ENCODE measurements around the gene ORAI3. TPM values are rescaled to one million over a fixed set of nuclear protein-coding genes. Genes with fewer than 3 reads are reported as not detected.

ORAI3 gene
- total RNA-seq, 1 experiment from 2014 or later = 9.0 TPM

DNA sequence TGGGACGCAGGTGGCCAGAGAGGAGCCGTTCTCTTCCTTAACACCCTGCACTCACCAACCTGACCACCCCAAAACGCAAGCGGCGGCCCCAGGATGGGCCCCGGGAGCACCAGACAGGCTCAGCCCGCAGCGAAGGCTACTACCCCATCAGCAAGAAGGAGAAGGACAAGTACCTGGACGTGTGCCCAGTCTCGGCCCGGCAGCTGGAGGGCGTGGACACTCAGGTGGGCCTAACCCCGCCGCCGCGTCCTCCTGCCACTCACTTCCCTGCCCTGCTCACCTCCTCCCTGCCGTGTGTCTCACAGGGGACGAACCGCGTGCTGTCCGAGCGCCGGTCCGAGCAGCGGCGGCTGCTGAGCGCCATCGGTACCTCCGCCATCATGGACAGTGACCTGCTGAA, 31.6 kb downstream of the ORAI3 start:
- no peak overlapping the region for H3K4me2 ChIP-seq (ENCODE audit: low read length)
- no peaks in the 10 kb centered on the region for H3K27me3 ChIP-seq (ENCODE audit: insufficient read depth, low read length)
- H3K79me2 ChIP-seq (ENCODE audit: insufficient read depth, low read length) = peaks cover 3% of the 10 kb centered on the region; the same call in 1 of the 2 replicates
- intact Hi-C loops (cut with micrococcal nuclease) = loop anchor here (10.0 kb wide), 1 partner anchor 714 kb away; no protein-coding TSS in a partner anchor
- ATAC-seq (no peak), DNase-seq (ENCODE audit: low read depth, low spot score) (no peak)
- H3K9ac ChIP-seq (ENCODE audit: low read length) = no peak overlapping the region
- H3K9me3 ChIP-seq (ENCODE audit: control insufficient read depth in 1 of 2, insufficient read depth in 1 of 2, low read depth in 1 of 2, low read length in 2 of 2) = no peaks in the 10 kb centered on the region
- POLR2A ChIA-PET = no interaction called here
- no peaks in the 10 kb centered on the region for H4K20me1 ChIP-seq (ENCODE audit: insufficient read depth)
- CTCF ChIA-PET = no interaction called here
- H3K9me2 ChIP-seq (ENCODE audit: insufficient read depth) = no peaks in the 10 kb centered on the region
- no peak overlapping the region for H2AFZ ChIP-seq (ENCODE audit: low read depth, low read length, poor library complexity, severe bottlenecking)
- TF ChIP-seq RAD21 (IDR thresholded peaks at IDR 0.05; ENCODE audit: low read depth) (no peak), EZH2phosphoT487 (IDR thresholded peaks at IDR 0.05; ENCODE audit: borderline replicate concordance) (no peak), YY1 (IDR thresholded peaks at IDR 0.05; ENCODE audit: extremely low read depth, insufficient replicate concordance, low read depth, low read length) (no peak), EGR1 (IDR thresholded peaks at IDR 0.05; ENCODE audit: low read depth) (no peak), JUND (IDR thresholded peaks at IDR 0.05) (no peak), FOSL1 (IDR thresholded peaks at IDR 0.05; ENCODE audit: low read depth) (no peak), ZFX (IDR thresholded peaks at IDR 0.05) (no peak), REST (IDR thresholded peaks at IDR 0.05; ENCODE audit: low read depth) (no peak), TCF7L2 (IDR thresholded peaks at IDR 0.05; ENCODE audit: borderline replicate concordance, extremely low read depth, insufficient read depth, insufficient read length) (no peak)
- TF ChIP-seq, protein P1, sequence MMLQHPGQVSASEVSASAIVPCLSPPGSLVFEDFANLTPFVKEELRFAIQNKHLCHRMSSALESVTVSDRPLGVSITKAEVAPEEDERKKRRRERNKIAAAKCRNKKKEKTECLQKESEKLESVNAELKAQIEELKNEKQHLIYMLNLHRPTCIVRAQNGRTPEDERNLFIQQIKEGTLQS (IDR thresholded peaks at IDR 0.05) = no peak
- TF ChIP-seq, protein P2, sequence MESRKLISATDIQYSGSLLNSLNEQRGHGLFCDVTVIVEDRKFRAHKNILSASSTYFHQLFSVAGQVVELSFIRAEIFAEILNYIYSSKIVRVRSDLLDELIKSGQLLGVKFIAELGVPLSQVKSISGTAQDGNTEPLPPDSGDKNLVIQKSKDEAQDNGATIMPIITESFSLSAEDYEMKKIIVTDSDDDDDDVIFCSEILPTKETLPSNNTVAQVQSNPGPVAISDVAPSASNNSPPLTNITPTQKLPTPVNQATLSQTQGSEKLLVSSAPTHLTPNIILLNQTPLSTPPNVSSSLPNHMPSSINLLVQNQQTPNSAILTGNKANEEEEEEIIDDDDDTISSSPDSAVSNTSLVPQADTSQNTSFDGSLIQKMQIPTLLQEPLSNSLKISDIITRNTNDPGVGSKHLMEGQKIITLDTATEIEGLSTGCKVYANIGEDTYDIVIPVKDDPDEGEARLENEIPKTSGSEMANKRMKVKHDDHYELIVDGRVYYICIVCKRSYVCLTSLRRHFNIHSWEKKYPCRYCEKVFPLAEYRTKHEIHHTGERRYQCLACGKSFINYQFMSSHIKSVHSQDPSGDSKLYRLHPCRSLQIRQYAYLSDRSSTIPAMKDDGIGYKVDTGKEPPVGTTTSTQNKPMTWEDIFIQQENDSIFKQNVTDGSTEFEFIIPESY (IDR thresholded peaks at IDR 0.05; ENCODE audit: extremely low read depth, insufficient replicate concordance, low read length) = no peak
- TF ChIP-seq, protein P3, sequence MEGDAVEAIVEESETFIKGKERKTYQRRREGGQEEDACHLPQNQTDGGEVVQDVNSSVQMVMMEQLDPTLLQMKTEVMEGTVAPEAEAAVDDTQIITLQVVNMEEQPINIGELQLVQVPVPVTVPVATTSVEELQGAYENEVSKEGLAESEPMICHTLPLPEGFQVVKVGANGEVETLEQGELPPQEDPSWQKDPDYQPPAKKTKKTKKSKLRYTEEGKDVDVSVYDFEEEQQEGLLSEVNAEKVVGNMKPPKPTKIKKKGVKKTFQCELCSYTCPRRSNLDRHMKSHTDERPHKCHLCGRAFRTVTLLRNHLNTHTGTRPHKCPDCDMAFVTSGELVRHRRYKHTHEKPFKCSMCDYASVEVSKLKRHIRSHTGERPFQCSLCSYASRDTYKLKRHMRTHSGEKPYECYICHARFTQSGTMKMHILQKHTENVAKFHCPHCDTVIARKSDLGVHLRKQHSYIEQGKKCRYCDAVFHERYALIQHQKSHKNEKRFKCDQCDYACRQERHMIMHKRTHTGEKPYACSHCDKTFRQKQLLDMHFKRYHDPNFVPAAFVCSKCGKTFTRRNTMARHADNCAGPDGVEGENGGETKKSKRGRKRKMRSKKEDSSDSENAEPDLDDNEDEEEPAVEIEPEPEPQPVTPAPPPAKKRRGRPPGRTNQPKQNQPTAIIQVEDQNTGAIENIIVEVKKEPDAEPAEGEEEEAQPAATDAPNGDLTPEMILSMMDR (IDR thresholded peaks at IDR 0.05 in 2 of 3, conservative IDR thresholded peaks at IDR 0.05 in 1 of 3; ENCODE audit: borderline replicate concordance in 1 of 3, insufficient read depth in 1 of 3, low read depth in 2 of 3, low read length in 2 of 3) = no peak
- TF ChIP-seq, protein P4, sequence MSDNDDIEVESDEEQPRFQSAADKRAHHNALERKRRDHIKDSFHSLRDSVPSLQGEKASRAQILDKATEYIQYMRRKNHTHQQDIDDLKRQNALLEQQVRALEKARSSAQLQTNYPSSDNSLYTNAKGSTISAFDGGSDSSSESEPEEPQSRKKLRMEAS (IDR thresholded peaks at IDR 0.05) = no peak
- no peak overlapping the region for H3K4me3 ChIP-seq (replicated peaks in 1 of 2; ENCODE audit: low read depth in 1 of 2, low read length in 2 of 2)
- no peak overlapping the region for H3K27ac ChIP-seq (ENCODE audit: low read depth, low read length)
- RAD21 ChIA-PET (ENCODE audit: low non-redundant PET in 1 of 2, low total read pairs in 2 of 2, uncharacterized antibody in 2 of 2, unreplicated experiment in 2 of 2) = no interaction called here
- peaks cover 10 to 24% of the 10 kb centered on the region in 2 experiments; a peak in 3 of 4 replicates for H3K36me3 ChIP-seq (ENCODE audit: control insufficient read depth in 1 of 2, insufficient read depth in 2 of 2, low read length in 2 of 2)
- no TSS peak for BruUV-seq (replicated peaks)
- peaks cover 0 to 8% of the 10 kb centered on the region in 2 experiments; a peak in 3 of 4 replicates for H3K4me1 ChIP-seq (ENCODE audit: control insufficient read depth in 1 of 2, insufficient read depth in 2 of 2, low read length in 2 of 2)
